Measurements from ENCODE around the gene APOL4. TPM values are rescaled to one million over a fixed set of nuclear protein-coding genes. Genes with fewer than 3 reads are reported as not detected.

Gene APOL4
- total and polyA plus RNA-seq, 12 donors, result 1.2 to 10.0 (median 3.6) TPM; not detected in 1

- Histone ChIP-seq H3K27ac (no peak overlapping the region), H3K27me3 (no peaks in the 10 kb centered on the region), H3K36me3 (replicated peaks in 1 of 2) (peaks cover 0 to 22% of the 10 kb centered on the region in 2 donors), H3K4me1 (replicated peaks in 1 of 2) (peaks cover 5% of the 10 kb centered on the region in 2 donors), H3K9me3 (replicated peaks in 1 of 3) (no peaks in the 10 kb centered on the region), H3K4me3 (no peak overlapping the region)
- TF ChIP-seq CTCF (IDR thresholded peaks at IDR 0.05) (no peak), POLR2A (IDR thresholded peaks at IDR 0.05) (no peak)
- intact Hi-C loops (cut with DNase I), result no loop called here
- 85 to 88% (median 86%) methylated on average over 8 to 9 of the region's 9 CpGs for WGBS, 4 donors
- DNase-seq, result no peak
Measured at GRCh38 chr22:36141481-36141880, 60.1 kb downstream of the APOL4 start.

Other genes starting within 250 kb of the APOL4 start
- gene RBFOX2, start 173.0 kb downstream of the APOL4 start, total RNA-seq, result 10 to 100 TPM; 52.0 to 86.6 (median 76.9) TPM
- gene RBFOX2, start 173.0 kb downstream of the APOL4 start, polyA plus RNA-seq, result 10 to 100 TPM; 15.7 to 48.7 (median 28.5) TPM
- gene APOL3, start 41.1 kb downstream of the APOL4 start, total RNA-seq, result 100 to 1,000 TPM in 1 of 9 donors, 10 to 100 TPM in 7, 1 to 10 TPM in 1; 8.9 to 123 (median 31.4) TPM
- gene APOL3, start 41.1 kb downstream of the APOL4 start, polyA plus RNA-seq, result 10 to 100 TPM; 21.7 to 28.5 (median 22.1) TPM
- gene APOL2, start 37.7 kb upstream of the APOL4 start, total RNA-seq, result 10 to 100 TPM; 16.1 to 49.3 (median 39.5) TPM
- gene APOL2, start 37.7 kb upstream of the APOL4 start, polyA plus RNA-seq, result 10 to 100 TPM; 36.7 to 73.8 (median 49.2) TPM
- 10 to 100 TPM in 8 of 9 donors, 1 to 10 TPM in 1; 2.1 to 39.0 (median 30.3) TPM for gene APOL1, start 51.3 kb upstream of the APOL4 start, total RNA-seq
- gene APOL1, start 51.3 kb upstream of the APOL4 start, polyA plus RNA-seq, result 10 to 100 TPM; 19.9 to 21.2 (median 20.2) TPM
- 100 to 1,000 TPM in 8 of 9 donors, 10 to 100 TPM in 1; 99.4 to 427 (median 350) TPM for gene MYH9, start 186.2 kb upstream of the APOL4 start, total RNA-seq
- 100 to 1,000 TPM in 2 of 3 donors, 10 to 100 TPM in 1; 96.2 to 164 (median 133) TPM for gene MYH9, start 186.2 kb upstream of the APOL4 start, polyA plus RNA-seq